ENCODE results near the gene TNNT2. TPM values are rescaled to one million over a fixed set of nuclear protein-coding genes. Genes with fewer than 3 reads are reported as not detected.

TNNT2 gene
- total and polyA plus RNA-seq, 2 of the 13 experiments (the other 11 are each of a cell fraction or from before 2014, with no cell fraction given), result 0.20 to 0.63 TPM

GRCh38 chr1:201404722-201405483 lies 27.4 kb upstream of the TNNT2 start:
- 20% methylated on average over 5 of the region's 11 CpGs for WGBS (ENCODE audit: low lambda C conversion rate)
- TF ChIP-seq NFATC3 (CRISPR knock-in tag; IDR thresholded peaks at IDR 0.05) (0 out of 2 replicates have a peak, but pooled peaks have one; percentile 24), ZBTB26 (CRISPR knock-in tag; IDR thresholded peaks at IDR 0.05; ENCODE audit: borderline replicate concordance) (no peak), MAX (IDR thresholded peaks at IDR 0.05) (no peak), ZNF577 (CRISPR knock-in tag; IDR thresholded peaks at IDR 0.05; ENCODE audit: borderline replicate concordance, low read depth) (no peak), FOXA3 (CRISPR knock-in tag; IDR thresholded peaks at IDR 0.05) (no peak), HNF4A (CRISPR knock-in tag; IDR thresholded peaks at IDR 0.05) (peak; percentile 22), ZNF878 (CRISPR knock-in tag; IDR thresholded peaks at IDR 0.05) (0 out of 2 replicates have a peak, but pooled peaks have one; percentile 28), PBX3 (CRISPR knock-in tag; IDR thresholded peaks at IDR 0.05; ENCODE audit: borderline replicate concordance) (no peak), CEBPB (IDR thresholded peaks at IDR 0.05; ENCODE audit: borderline replicate concordance, low read depth, low read length) (no peak), ZNF768 (CRISPR knock-in tag; IDR thresholded peaks at IDR 0.05) (peak; percentile 20; the same call in 1 of the 2 replicates), IRF9 (CRISPR knock-in tag; IDR thresholded peaks at IDR 0.05; ENCODE audit: borderline replicate concordance) (0 out of 2 replicates have a peak, but pooled peaks have one; percentile 63), ZNF121 (CRISPR knock-in tag; IDR thresholded peaks at IDR 0.05) (no peak)
- TF ChIP-seq, protein P1, sequence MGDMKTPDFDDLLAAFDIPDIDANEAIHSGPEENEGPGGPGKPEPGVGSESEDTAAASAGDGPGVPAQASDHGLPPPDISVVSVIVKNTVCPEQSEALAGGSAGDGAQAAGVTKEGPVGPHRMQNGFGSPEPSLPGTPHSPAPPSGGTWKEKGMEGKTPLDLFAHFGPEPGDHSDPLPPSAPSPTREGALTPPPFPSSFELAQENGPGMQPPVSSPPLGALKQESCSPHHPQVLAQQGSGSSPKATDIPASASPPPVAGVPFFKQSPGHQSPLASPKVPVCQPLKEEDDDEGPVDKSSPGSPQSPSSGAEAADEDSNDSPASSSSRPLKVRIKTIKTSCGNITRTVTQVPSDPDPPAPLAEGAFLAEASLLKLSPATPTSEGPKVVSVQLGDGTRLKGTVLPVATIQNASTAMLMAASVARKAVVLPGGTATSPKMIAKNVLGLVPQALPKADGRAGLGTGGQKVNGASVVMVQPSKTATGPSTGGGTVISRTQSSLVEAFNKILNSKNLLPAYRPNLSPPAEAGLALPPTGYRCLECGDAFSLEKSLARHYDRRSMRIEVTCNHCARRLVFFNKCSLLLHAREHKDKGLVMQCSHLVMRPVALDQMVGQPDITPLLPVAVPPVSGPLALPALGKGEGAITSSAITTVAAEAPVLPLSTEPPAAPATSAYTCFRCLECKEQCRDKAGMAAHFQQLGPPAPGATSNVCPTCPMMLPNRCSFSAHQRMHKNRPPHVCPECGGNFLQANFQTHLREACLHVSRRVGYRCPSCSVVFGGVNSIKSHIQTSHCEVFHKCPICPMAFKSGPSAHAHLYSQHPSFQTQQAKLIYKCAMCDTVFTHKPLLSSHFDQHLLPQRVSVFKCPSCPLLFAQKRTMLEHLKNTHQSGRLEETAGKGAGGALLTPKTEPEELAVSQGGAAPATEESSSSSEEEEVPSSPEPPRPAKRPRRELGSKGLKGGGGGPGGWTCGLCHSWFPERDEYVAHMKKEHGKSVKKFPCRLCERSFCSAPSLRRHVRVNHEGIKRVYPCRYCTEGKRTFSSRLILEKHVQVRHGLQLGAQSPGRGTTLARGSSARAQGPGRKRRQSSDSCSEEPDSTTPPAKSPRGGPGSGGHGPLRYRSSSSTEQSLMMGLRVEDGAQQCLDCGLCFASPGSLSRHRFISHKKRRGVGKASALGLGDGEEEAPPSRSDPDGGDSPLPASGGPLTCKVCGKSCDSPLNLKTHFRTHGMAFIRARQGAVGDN (CRISPR knock-in tag; IDR thresholded peaks at IDR 0.05), result no peak

More at GRCh38 chr1:201404722-201405483, 27.4 kb upstream of the TNNT2 start:
- Histone ChIP-seq H3K9ac (ENCODE audit: insufficient read depth, low read depth, low read length) (peak overlapping the region; percentile 20; the same call in 1 of the 2 replicates), H4K20me1 (ENCODE audit: insufficient read depth, low read length) (no peaks in the 10 kb centered on the region), H3K36me3 (replicated peaks in 1 of 2; ENCODE audit: control insufficient read depth in 1 of 2, insufficient read depth in 2 of 2, low read length in 2 of 2) (no peaks in the 10 kb centered on the region), H3K4me2 (ENCODE audit: low read depth, low read length) (peak overlapping the region; percentile 76), H3K79me2 (ENCODE audit: insufficient read depth, low read length) (no peaks in the 10 kb centered on the region), H3K4me1 (ENCODE audit: insufficient read depth, low read length) (peaks cover 69% of the 10 kb centered on the region), H3K27ac (ENCODE audit: extremely low read length, insufficient read depth, low read length) (peak overlapping the region; percentile 49), H3K27me3 (ENCODE audit: control insufficient read depth in 1 of 2, insufficient read depth in 2 of 2, low read length in 2 of 2) (no peaks in the 10 kb centered on the region), H3K4me3 (replicated peaks in 1 of 3; ENCODE audit: insufficient read depth in 1 of 3, low read depth in 2 of 3, low read length in 3 of 3) (peak overlapping the region in 1 of 3 experiments; percentile 54; a peak in 2 of 6 replicates), H2AFZ (ENCODE audit: low read length) (no peak overlapping the region), H3K9me3 (ENCODE audit: low read length) (no peaks in the 10 kb centered on the region)
- DNase-seq (ENCODE audit: low spot score), result no peak
- ATAC-seq, result peak; percentile 16
- intact Hi-C loops (cut with micrococcal nuclease; ENCODE audit: unreplicated experiment), result loop anchor here (1.0 kb wide), 1 partner anchor 9 kb away; no protein-coding TSS in a partner anchor
- POLR2A ChIA-PET, result interaction anchor here (0.8 to 3.7 kb wide), 12 partner anchors 8 to 234 kb away, joined by 3 to 40 read pairs (median 7); partner anchors contain the start of gene PHLDA3
- CTCF ChIA-PET (ENCODE audit: low intra/inter-chr PET ratio, low total read pairs), result no interaction called here
- in situ Hi-C loops (cut with HindIII; ENCODE audit: extremely low pct_ligation_motif_present, low pct_unique_long_range_greater_than_20kb), result no loop called here
- BruUV-seq (replicated peaks), result no TSS peak
- FAIRE-seq, result no peak
